HG03095 (cell line): Measurements from ENCODE around the gene TBL1X.
"Not testable (repeated sequence)": the region's sequence is repeated elsewhere in the genome, so short reads cannot be mapped to it uniquely, and the experiment has no call there.

ENCODE experiments used
- ATAC-seq: cut with Tn5 transposase; IDR thresholded peaks from one replicate; pipeline ENCODE4 v1.9.1; 2021; ENCODE audit warnings: moderate library complexity; ENCODE audit not compliant: unreplicated experiment

The TBL1X gene

DNA sequence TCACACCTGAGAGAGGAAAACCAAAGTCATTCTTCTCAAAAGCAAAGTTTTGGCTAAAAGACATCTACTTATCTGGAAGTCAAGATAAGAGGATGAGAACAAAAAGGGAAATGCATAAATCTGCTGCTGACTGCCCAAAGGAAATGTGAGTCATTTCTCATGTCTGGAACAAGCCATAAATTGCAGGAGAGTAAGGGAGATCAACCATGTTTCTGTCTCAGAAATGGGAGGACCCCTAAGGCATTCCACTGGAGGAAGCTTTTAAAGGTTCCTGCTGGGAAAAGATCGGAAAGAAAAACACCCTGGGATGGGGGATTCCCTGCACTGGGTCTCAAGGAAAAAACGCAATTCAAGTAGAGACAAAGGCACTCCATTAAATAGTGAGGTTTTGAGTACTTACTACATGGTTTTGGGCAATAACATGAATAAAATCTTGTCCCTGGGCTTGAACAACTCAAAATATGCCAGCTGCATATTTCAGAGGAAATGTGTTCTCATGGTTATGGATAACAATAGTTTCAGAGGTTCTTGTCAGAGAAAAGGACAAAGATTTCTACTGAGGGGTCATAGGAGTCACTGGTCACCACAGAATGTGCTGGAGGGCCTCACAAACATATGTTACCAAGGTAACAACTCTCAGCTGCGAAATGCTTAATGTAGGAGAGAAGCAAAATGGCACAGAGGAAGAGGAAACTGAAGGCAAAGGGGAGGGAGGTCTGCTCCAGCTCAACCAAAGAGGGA, 281.5 kb downstream of the TBL1X start:
- ATAC-seq = no peak

DNA sequence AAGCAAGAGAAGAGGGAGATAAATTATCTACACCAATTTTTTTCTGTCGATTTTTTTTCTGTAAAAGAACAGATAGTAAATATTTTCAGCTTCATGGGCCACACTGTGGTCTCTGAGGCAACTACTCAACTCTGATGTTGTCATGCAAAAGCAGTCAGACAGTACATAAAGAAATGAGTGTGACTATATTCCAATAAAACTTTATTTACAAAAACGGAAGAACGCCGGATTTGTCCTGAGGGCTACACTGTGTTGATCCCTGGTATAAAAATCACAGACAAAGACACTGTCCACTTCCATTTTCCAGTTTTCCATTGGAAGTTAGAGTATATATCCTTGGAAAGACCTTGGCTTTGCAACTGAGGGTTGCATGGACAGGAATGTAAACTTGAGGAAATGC, 282.8 kb downstream of the TBL1X start:
- ATAC-seq = no peak

DNA sequence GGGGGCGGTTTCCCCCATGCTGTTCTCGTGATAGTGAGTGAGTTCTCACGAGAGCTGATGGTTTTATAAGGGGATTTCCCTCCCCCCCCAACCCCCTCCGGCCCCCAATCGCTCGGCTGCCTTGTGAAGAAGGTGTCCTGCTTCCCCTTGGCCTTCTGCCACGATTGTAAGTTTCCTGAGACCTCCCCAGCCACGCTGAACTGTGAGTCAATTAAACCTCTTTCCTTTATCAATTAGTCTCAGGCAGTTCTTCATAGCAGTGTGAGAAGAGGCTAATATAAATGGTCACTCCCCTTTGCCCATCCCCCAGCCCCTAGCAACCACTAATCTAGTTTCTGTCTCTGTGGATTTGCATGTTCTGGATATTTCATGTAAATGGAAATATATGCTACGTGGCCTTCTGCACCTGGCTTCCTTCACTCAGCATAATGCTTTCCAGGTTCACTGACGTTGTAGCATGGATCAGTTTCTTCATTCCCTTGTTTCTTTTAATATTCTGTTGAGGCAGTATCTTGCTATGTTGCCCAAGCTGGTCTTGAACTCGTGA, 284.4 kb downstream of the TBL1X start:
- ATAC-seq = no peak

DNA sequence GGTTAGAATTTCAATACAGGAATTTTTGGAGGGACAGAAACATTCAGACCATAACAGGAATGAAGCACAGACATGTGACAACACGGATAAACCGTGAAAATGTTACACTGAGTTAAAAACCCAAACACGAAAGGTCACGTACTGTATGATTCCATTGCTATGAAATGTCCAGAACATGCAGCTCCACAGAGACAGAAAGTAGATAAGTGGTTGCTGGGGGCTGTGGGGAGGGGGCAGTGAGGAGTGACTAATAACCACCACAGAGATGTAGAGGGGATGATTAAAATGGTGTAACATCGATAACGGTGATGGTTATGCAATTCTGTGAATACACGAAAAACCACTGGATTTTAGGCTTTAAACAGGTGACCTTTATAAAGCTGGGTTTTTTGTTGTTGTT, 292.5 kb downstream of the TBL1X start:
- no peak for ATAC-seq

DNA sequence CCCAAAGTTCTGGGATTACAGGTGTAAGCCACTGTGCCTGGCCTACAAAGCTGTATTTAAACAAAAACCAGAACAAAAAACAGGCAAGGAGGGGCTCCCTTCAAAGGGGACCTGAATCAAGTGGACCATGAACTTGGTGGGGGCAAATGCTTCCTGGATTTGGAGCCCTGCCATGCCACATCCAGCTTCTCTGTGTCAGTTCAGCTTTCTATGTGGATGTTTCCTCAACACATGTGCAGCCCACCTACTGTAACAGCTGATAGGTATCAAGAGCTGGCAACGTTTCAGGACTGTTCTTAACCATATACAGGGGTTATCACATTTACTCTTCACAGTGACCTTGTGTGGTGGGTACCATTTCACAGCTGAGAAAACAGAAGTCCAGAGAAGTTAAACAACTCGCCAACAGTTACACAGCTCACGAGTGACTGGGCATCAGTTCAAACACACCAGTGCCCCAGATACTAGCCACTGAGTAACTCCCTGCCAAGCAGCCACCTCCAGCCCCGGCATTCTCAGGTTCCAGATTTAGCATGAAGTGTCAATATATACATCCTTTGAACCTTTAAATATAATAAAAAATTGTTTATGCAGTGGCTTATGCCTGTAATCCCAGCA, 293.3 kb downstream of the TBL1X start:
- no peak for ATAC-seq

DNA sequence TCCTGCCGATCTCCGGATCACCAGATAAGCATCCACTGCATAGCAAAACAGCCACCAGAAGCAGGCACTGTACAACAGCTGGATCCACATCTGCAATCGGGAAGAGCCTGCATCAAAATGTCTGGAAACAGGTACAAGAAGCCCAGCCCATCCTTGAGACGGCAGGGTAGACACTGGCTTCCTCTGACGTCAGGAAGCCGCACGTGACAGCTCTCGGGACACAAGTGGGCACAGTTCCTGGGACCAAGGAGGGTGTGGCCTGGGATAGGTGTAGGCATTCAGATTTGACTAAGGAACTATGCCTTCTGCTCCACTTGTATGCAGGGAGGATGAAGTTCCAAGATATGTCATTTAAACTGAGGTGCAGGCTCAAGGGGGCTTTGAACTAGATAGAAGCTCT, 294.5 kb downstream of the TBL1X start:
- no peak for ATAC-seq

DNA sequence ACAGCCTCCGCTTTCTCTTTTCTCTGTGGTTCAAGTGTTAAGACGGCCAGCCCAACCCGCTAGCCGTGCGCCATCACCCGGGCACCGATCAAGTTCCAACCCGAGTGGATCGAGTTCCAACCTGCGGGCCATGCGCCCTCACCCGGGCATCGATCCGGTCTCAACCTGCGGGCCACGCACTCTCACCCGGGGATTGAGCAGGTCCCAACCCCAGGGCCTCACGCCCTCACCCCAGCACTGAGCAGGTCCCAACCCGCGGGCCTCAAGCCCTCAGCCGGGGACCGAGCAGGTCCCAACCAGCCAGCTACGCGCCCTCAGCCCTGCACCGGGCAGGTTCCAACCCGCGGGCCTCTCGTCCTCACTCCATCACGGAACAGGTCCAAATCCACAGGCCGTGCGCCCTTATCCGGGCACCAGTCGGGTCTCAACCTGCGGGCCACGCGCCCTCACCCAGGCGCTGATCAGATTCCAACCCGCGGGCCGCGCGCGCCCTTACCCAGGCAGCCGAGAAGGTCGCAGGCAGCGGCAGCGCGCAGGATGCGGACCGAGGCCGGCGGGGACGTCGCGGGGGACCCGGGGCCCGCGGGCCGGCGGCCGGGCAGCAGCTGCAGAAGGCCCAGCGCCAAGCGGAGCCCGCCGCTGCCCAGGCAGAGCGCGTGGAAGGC, 300.3 kb downstream of the TBL1X start:
- ATAC-seq = no peak

DNA sequence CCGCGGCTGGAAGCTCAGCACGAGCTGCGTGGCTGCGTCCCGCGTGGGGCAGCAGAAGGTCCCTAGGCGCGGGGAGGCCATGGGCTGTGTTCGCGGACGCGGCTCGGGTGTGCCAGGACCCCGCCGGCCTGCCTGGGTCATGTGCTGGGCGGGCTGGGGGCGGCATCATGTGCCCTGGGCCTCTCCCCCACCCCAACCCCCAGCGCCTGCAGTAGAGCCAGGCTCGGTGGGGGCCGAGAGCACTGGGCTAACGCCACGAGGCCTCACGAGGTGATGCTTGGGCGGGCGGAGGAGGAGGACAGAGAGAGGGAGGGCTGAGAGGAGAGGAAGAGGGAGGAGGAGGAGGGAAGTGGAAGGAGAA, 300.9 kb downstream of the TBL1X start, which contains the start of gene GPR143:
Gene GPR143, minus strand, starts transcription at position 111 of the 361 bp plus-strand sequence. Its CDS starts 30 bp downstream, at position 81.
- no peak for ATAC-seq

DNA sequence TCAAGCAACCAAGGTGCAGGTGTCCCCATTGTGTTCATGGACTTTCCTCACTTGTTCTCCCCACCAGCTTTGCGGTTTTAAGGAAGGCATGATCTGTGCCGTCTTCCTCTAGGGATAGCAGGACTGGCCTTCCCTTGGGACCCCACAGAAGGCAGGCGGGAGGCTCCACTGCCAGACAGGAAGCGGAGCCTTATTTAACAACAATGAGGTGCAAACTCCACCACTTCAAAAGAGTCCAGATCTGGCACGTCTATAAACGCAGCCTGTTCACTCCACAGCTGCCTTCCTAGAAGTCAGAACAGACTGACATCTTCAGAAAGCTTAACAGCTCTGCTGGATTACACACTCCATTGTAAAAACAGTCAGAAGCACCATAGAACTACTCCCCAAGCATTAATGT, 302.5 kb downstream of the TBL1X start:
- no peak for ATAC-seq

DNA sequence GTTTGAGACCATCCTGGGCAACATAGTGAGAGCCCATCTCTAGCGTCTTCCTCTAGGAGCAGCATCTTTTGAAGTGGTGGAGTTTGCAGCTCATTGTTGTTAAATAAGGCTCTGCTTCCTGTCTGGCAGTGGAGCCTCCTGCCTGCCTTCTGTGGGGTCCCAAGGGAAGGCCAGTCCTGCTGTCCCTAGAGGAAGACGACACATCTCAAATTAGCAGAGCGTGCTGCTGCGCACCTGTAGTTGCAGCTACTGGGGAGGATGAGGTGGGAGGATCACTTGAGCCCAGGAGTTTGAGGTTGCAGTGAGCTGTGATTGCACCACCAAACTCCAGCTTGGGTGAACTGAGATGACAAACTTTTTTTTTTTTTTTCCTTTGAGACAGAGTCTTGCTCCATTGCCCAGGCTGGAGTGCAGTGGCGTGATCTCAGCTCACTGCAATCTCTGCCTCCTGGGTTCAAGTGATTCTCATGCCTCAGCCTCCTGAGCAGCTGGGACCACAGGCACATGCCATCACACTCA, 303.5 kb downstream of the TBL1X start:
- not testable (repeated sequence) for ATAC-seq

DNA sequence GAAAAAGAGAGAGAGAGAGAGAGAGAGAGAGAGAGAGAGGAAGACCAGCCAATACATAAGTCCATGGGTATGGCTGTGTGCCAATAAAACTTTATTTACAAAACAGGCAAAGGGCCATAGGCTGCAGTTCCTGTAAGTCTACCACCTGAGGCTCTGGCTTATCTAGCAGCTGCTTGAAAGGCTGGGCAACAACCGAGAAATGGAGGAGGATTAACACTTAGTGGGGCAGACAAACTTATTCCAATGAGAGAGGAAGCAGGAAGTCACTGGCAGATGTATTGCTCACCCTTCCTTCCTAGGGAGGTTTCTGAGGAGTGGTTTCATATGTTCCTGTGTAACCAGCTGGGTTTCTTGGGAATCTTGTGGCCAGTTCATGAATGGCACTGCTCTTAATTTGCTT, 305.5 kb downstream of the TBL1X start:
- ATAC-seq = no peak

DNA sequence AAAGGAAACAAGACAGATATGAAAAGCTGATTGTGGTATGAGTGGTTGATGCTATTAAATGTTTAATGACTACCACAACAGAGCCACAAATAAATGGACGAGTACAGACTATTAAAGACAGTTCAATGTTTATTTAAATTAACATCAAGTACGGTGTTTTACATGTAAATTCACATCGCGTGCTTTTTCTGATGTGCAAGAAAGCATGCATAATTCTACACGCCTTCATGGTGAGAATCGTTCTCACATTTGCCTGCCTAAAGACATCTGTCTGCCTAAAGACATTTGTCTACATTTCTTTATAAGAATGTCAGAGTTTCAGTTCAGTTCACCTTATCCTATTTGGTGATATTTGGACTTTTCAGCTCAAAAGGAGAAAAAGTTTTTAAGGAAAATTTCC, 308.1 kb downstream of the TBL1X start:
- no peak for ATAC-seq

DNA sequence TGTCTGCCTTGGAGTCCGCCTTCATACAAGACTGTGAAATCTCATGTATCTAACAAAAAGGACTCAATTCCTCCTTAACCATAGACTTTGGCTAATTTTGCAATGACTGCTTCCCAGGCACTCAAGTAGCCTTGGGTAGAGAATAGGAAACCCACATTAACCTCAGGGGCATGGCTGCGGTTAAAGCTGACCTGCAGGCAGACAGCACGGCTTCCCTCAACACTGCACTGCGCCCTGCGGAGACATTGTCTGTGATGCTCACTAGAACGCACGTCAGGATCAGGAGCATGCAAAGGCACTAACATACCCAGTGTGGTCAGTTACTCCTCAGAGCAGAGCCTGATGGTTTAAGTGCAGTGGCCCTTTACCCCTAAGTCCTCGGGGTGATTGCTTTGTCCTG, 311.1 kb downstream of the TBL1X start:
- no peak for ATAC-seq

DNA sequence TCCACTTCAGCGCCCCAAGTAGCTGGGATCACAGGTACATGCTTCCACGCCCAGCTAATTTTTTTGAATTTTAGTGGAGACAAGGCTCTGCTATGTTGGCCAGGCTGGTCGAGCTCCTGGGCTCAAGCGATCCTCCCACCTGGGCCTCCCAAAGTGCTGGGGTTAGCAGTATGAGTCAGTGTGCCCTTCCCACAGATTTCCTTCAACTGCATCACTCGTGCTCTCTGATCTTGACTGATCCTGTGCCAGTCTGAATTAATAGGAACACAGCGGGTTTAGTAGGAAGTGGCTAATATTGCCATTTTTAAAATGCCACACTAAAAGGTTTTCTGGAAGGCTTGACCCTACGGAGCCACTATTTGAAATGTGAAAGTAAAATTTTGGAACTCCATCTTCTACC, 317.1 kb downstream of the TBL1X start:
- ATAC-seq = no peak

DNA sequence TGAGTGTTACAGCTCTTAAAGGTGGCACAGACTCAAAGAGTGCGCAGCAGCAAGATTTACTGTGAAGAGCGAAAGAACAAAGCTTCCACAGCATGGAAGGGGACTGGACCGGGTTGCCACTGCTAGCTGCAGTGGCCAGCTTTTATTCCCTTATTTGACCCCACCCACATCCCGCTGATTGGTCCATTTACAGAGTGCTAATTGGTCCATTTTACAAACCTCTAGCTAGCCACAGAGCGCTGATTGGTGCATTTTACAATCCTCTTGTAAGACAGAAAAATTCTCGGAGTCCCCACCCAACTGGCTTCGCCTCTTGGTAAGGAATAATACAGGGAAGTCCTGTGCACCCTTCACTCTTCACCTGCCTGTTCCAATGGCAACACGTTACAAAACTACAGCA, 319.5 kb downstream of the TBL1X start:
- no peak for ATAC-seq

DNA sequence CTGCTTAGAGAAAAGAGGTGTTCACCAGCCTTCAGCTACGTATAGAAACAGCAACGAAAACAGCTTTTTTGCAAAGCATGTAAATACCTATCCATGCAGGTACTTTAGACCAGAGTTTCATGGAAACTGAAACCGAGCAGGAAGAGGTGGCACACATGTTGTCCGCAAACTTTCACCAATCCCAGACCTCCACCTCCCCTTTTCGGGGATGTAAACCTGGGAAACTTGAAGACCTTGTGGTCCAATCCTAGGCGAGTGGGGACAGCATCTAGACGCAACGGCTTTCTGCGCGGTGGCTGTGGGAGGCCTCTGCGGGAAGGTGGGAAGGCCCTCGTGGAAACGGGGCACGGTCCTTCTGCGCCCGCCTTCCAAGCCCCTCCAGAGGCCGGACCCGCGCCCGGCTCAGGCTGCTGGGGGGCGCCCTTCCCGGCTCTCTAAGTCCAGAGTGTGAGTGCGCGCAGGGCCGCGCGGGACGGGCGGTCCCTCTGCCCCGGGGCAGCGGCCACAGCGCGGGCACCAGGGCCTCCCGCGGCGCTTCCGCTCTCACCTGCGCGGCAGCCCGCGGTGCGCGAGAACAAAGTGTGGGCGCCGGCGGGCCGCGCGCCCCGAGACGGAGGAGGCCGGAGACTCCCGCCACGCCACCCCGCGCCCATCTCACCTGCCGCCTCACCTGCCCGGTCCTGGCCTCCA, 320.5 kb downstream of the TBL1X start:
- ATAC-seq = no peak

DNA sequence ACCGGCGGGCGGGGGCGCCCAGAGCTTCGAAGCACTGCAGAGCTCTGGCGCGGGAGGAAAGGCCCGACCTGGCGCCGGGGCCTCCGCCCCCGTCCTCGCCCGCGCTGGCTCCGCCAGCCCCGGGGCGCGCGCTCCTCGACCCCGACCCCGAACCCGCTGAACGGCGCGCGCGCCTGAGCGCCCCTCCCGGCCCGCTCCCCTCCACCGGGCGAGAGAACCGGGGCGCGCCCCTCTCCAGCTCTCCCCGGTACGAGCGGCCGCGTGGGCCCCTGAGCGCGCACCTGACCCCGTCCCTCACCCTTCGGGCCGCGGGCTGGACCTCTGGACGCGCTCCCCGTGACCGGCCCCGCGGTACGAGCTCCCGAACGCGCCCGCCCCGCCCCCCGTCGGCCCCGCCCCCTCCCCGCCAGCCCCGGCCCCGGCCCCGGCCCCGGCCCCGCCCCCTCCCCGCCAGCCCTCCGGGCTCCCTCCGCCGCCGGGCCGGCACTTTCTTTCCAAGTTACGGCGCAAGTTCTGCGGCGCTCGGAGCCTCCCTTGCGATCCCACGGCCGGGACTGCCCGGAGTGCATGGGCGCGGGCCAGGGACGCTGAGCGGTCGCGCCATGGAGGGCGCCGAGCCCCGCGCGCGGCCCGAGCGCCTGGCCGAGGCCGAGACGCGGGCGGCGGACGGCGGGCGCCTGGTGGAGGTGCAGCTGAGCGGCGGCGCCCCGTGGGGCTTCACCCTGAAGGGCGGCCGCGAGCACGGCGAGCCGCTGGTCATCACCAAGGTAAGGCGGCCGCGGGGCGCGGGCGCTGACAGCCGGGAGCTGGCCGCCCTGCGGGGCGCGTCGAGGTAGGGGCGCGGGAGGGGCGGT, 321.3 kb downstream of the TBL1X start, which contains the start of gene SHROOM2:
Gene SHROOM2, plus strand, starts transcription at position 486 of the 854 bp plus-strand sequence. Its CDS starts 117 bp downstream, at position 603.
- no peak for ATAC-seq

DNA sequence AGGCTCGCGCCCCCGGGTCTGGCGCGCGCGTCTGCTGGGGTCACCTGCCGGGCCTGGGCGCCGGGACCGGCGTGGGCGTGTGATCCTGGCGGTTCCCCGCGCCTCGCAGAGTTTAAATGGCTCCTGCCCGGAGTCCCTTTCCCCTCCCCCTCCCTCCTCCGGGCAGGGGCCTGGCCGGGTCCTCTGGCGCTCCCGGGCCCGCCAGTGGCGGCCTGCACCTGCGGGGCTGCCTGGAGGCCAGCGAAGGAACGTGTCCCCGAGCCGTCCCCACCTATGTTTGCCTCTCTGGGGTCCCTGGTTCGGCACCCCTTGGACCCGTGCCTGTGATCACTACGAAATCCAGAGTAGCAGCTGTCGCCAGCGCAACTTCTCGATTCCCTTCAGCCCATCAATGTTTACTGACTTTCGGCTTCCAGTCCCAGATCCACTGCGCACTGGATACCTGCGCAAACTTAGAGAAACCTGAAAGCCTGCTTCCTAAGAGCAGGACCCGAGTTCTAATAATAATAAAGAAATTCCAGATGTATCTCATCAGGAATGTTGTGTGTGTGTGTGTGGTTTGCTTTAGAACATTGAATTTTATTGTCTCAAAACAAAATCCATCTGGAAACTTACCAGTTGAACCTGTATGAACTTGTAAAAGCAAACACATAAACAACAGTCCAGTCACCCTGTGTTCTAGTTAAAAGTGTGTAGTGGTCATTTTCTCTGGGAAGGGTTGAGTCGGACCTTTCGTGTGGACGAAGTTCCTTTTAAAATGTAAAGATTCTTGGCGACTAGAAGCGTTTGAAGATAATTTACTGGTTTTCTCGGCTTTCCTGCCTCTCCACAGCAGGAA, 322.2 kb downstream of the TBL1X start:
- ATAC-seq = no peak

DNA sequence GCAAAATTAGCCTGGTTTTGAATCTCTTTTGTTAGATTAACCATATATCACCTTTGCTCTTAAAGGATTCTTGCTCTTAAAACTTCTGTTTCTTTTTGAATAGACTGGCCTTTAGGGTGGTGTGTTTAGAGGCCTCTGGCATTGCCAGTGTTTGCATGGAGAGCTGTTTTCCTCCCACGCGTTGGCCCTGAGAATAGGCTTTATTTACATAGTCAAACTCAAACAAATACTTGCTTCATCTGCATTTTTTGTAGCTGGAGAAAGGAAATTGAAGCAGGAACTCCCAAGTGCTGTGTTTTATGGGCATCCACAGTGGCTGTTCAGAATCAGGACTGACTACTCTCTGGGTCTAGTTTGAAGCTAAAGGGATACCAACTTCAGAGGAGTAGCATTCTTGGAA, 324.1 kb downstream of the TBL1X start:
- ATAC-seq = no peak
